ENCODE measurements around the gene GLI3. TPM values are rescaled to one million over a fixed set of nuclear protein-coding genes. Genes with fewer than 3 reads are reported as not detected.

GLI3 gene
- total and polyA plus RNA-seq, 10 of the 15 experiments (the other 5 are each of a cell fraction or from before 2014, with no cell fraction given) = 0.01 TPM; not detected in 8

DNA sequence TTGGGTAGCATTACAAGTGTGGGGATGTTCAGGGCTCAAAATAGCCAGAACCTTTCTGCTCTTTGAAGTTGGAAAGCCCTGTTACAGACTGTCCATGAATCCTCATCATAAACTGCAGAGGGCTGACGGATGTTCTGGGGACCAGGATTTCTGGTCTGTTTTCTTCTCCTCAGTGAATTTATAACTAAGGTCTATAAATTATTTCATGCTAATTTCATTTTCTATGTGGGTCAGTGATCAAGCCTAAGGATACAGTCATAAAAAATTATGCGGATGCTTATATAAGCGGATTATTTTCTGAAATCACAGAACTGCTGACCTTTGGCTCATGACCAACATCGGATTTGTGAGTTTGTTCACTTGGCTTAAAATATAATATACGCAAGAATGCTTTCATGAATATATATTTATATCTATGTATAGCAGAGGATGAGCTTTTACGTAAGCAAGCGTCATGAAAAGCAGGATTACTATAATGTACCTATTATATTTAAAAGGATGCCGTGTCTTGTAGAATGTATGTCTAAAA, 263.7 kb downstream of the GLI3 start (continued):
- TF ChIP-seq POLR2A (IDR thresholded peaks at IDR 0.05; ENCODE audit: low read depth, low read length) = no peak

DNA sequence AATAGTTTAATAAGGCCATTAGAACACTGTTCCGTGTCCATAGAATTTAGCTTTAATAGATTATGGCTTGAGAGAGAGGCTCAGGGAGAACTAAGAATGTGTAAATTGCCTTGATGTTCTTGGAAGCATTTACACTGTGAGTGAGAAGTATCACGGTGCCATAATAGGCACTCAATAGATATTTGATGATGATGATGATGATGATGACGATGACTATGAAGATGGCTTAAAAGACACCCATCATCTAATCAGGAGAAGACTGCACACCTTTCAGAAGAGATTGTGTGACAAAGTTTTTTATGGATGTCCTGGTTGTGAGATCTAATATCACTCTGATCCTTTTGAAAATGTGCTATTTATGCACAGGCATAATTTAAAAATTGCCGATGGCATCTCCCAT, 264.2 kb downstream of the GLI3 start:
- H3K4me2 ChIP-seq (ENCODE audit: control insufficient read depth, insufficient read depth) = no peak overlapping the region
- no peak overlapping the region for H2AFZ ChIP-seq (ENCODE audit: control insufficient read depth, low read depth, low read length)
- H3K9ac ChIP-seq (ENCODE audit: control insufficient read depth, insufficient read depth, low read length) = no peak overlapping the region
- no peaks in the 10 kb centered on the region for H3K79me2 ChIP-seq (ENCODE audit: control insufficient read depth, insufficient read depth, low read length)
- ChIA-PET RAD21 (ENCODE audit: unreplicated experiment) (no interaction called here), POLR2A (interaction anchor here (0.5 kb wide), 1 partner anchor 732 kb away, joined by 3 read pairs; no protein-coding TSS in a partner anchor), SMC1A (ENCODE audit: uncharacterized antibody, unreplicated experiment) (no interaction called here), CTCF (no interaction called here)
- no peak for ATAC-seq
- H4K20me1 ChIP-seq (ENCODE audit: control insufficient read depth, insufficient read depth) = no peaks in the 10 kb centered on the region
- no peak overlapping the region for H3K4me3 ChIP-seq
- no peak for FAIRE-seq
- no peak overlapping the region for H3K27ac ChIP-seq (ENCODE audit: control insufficient read depth, insufficient read depth)
- TF ChIP-seq EED (IDR thresholded peaks at IDR 0.05; ENCODE audit: low read depth) = no peak
- WGBS (ENCODE audit: insufficient coverage, insufficient replicate concordance, low lambda C conversion rate, missing lambda C conversion rate) = 34% methylated on average over 4 of the region's 4 CpGs
- no peaks in the 10 kb centered on the region; a peak in 1 of 4 replicates for H3K27me3 ChIP-seq (replicated peaks in 1 of 2; ENCODE audit: control insufficient read depth in 2 of 2, insufficient read depth in 2 of 2, low read length in 1 of 2)
- no peaks in the 10 kb centered on the region for H3K4me1 ChIP-seq (ENCODE audit: control insufficient read depth, insufficient read depth, low read length)
- no TSS peak for BruUV-seq (replicated peaks)
- in situ Hi-C loops (cut with MboI) (loop anchor here (10.0 kb wide), 1 partner anchor 872 kb away; no protein-coding TSS in a partner anchor), intact Hi-C loops (cut with micrococcal nuclease; ENCODE audit: unreplicated experiment) (no loop called here)
- DNase-seq (ENCODE audit: low read depth, low spot score) = no peak
- H3K36me3 ChIP-seq (ENCODE audit: control insufficient read depth in 2 of 2, insufficient read depth in 2 of 2, low read length in 1 of 2) = no peaks in the 10 kb centered on the region
- H3K9me3 ChIP-seq (replicated peaks; ENCODE audit: control insufficient read depth, insufficient read depth, low read length) = no peaks in the 10 kb centered on the region

DNA sequence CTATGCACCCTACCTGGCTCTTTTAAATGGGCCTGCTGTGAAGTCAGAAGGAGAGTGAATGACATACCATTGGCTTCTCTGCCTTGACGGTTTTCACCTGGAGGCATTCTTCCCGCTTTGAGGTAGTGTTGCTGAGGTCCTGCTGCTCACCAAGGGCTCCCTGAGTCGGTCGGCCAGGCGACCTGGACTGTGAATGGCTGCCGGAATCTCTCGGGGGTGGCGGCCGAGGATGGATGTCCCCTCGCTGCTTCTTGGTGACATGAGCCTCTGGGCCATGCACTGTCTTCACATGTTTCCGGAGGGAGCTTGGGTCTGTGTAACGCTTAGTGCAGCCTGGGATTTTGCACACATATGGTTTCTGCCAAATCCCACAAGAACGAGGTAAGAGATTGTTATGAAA, 264.7 kb downstream of the GLI3 start:
- in situ Hi-C loops (cut with MboI) (loop anchor here (10.0 kb wide), 1 partner anchor 873 kb away; no protein-coding TSS in a partner anchor), intact Hi-C loops (cut with micrococcal nuclease; ENCODE audit: unreplicated experiment) (no loop called here)
- 48% methylated on average over 13 of the region's 13 CpGs for WGBS (ENCODE audit: insufficient coverage, insufficient replicate concordance, low lambda C conversion rate, missing lambda C conversion rate)
- DNase-seq (ENCODE audit: low read depth, low spot score) = no peak
- Histone ChIP-seq H3K4me1 (ENCODE audit: control insufficient read depth, insufficient read depth, low read length) (no peaks in the 10 kb centered on the region), H2AFZ (ENCODE audit: control insufficient read depth, low read depth, low read length) (no peak overlapping the region), H3K4me2 (ENCODE audit: control insufficient read depth, insufficient read depth) (no peak overlapping the region), H3K9me3 (replicated peaks; ENCODE audit: control insufficient read depth, insufficient read depth, low read length) (no peaks in the 10 kb centered on the region), H3K79me2 (ENCODE audit: control insufficient read depth, insufficient read depth, low read length) (no peaks in the 10 kb centered on the region), H4K20me1 (ENCODE audit: control insufficient read depth, insufficient read depth) (no peaks in the 10 kb centered on the region), H3K27ac (ENCODE audit: control insufficient read depth, insufficient read depth) (no peak overlapping the region), H3K9ac (ENCODE audit: control insufficient read depth, insufficient read depth, low read length) (no peak overlapping the region), H3K4me3 (no peak overlapping the region), H3K36me3 (ENCODE audit: control insufficient read depth in 2 of 2, insufficient read depth in 2 of 2, low read length in 1 of 2) (no peaks in the 10 kb centered on the region), H3K27me3 (replicated peaks in 1 of 2; ENCODE audit: control insufficient read depth in 2 of 2, insufficient read depth in 2 of 2, low read length in 1 of 2) (no peaks in the 10 kb centered on the region; a peak in 1 of 4 replicates)
- FAIRE-seq = no peak
- ATAC-seq = no peak
- no peak for TF ChIP-seq NBN (IDR thresholded peaks at IDR 0.05)
- BruUV-seq (replicated peaks) = no TSS peak
- ChIA-PET RAD21 (ENCODE audit: unreplicated experiment) (interaction anchor here (0.6 kb wide), 1 partner anchor 142 kb away, joined by 3 read pairs; no protein-coding TSS in a partner anchor), SMC1A (ENCODE audit: uncharacterized antibody, unreplicated experiment) (no interaction called here), CTCF (no interaction called here), POLR2A (no interaction called here)

All from GM12878 (cell line).